Caki2 (cell line): ENCODE data around the gene BLNK. TPM values are rescaled to one million over a fixed set of nuclear protein-coding genes. Genes with fewer than 3 reads are reported as not detected.

Source experiments
- DNase-seq: peaks from one replicate; pipeline ENCODE4 v3.0.0-alpha.2; 2015; ENCODE audit warnings: low read depth
- in situ Hi-C: cut with HindIII; loops from 2 replicates; pipeline ENCODE4 v1.10.0; 2016; ENCODE audit warnings: low sequenced_read_pairs, low pct_unique_long_range_greater_than_20kb, mixed read lengths
- total RNA-seq: library from RNA; depleted of rRNA; stranded (reverse); fragments of >200 nt; shearing (Covaris generic); gene quantifications from 2 replicates; pipeline ENCODE4 v1.2.3, GENCODE V29; 2014; ENCODE audit warnings: low replicate concordance

BLNK gene
- total RNA-seq, 1 experiment from 2014 or later, result not detected

- in situ Hi-C loops, result no loop called here
- DNase-seq, result no peak
Observed at GRCh38 chr10:96238646-96239623, 32.4 kb downstream of the BLNK start.

DNA sequence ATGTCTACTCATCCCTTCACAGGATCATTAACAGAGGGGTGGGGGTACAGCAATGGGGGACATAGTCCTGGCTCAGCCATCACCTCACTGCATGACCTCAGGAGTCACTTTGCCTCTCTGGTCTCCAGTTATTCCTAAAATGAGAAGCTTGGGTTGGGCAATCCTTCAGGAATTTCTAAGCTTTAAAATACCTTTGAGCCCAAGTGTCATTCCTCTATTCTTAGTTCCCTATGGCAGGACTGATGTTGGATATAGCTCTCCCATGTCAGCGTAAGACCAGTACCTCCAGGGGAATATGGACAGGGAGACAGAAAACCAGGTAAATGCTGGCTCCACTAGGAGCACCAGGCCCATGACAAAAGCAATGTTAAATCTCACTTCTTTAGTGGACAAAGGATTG lies 34.5 kb downstream of the BLNK start:
- in situ Hi-C loops, result no loop called here

GRCh38 chr10:96236090-96236478 lies 35.3 kb downstream of the BLNK start:
- DNase-seq, result no peak
- in situ Hi-C loops, result no loop called here

More for the DNA sequence above, 34.5 kb downstream of the BLNK start:
- DNase-seq, result no peak

- no peak for DNase-seq
- in situ Hi-C loops, result no loop called here
Observed at GRCh38 chr10:96235326-96236089, 35.9 kb downstream of the BLNK start.

- no peak for DNase-seq
- in situ Hi-C loops, result no loop called here
Observed at GRCh38 chr10:96233959-96234358, 37.4 kb downstream of the BLNK start.

- in situ Hi-C loops, result no loop called here
- DNase-seq, result no peak
Observed at GRCh38 chr10:96230527-96230926, 40.8 kb downstream of the BLNK start.

GRCh38 chr10:96229568-96230030 lies 41.8 kb downstream of the BLNK start:
- peak; percentile 69 for DNase-seq
- in situ Hi-C loops, result no loop called here

GRCh38 chr10:96228408-96228994 lies 42.9 kb downstream of the BLNK start:
- no peak for DNase-seq
- in situ Hi-C loops, result no loop called here

DNA sequence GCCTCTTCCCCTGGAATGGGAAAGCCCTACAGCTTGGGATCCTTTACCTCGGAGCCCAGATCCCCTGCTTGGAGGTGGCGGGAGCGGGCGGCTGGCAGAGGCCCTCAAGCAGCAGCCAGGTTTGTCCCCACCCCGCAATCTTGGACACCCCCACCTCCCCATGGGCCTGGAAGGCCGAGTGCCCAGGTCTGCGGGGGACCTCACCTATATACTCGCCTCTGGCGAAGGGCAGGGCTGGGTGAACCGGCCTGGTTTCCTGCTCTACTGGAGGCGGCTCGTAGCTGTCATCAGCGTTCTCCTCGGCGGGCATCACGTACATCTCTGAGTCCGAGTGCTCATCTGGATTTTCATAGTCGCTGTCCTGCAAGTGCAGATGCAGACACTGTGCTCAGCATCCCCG lies 44.2 kb downstream of the BLNK start:
- in situ Hi-C loops, result no loop called here
- no peak for DNase-seq

- in situ Hi-C loops, result no loop called here
Observed at GRCh38 chr10:96225119-96225518, 46.2 kb downstream of the BLNK start.

GRCh38 chr10:96222908-96223307 lies 48.5 kb downstream of the BLNK start:
- in situ Hi-C loops, result no loop called here
- no peak for DNase-seq

More at GRCh38 chr10:96225119-96225518, 46.2 kb downstream of the BLNK start:
- DNase-seq, result no peak

GRCh38 chr10:96222441-96222840 lies 48.9 kb downstream of the BLNK start:
- in situ Hi-C loops, result no loop called here

DNA sequence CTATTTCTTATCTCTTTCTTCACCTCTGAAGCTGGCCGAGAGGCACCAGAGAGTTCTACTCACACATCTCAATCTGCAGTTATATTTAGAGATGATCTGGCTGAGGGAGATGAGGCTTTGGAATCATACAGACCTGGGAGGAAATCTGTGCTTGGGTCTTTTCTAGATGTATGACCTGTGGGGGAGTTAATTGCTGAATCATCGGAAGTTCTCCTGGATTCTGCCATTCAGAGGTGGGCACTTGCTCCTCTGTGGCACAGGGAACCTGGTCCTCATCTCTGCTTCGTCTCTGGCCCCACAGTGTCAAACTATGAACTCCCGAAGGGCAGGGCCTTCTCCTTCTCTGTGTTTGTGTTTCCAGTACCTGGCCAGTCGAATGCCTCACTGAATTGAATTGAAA lies 52.5 kb downstream of the BLNK start:
- in situ Hi-C loops, result no loop called here

More at GRCh38 chr10:96222441-96222840, 48.9 kb downstream of the BLNK start:
- no peak for DNase-seq

DNA sequence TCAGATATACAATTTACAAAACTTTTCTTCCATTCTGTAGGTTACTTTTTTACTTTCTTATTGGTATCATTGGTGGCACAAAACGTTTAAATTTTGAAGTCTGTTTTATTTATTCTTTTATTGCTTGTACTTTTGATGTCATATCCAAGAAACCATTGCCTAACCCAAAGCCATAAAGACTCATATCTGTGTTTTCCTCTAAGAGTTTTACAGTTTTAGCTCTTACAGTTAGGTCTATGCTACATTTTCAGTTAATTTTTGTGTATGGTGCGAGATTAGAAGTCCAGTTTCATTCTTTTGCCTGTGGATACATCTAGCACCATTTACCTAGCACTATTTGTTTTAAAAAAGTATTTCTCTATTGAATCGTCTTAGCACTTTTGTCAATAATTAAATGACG lies 53.7 kb downstream of the BLNK start:
- no peak for DNase-seq
- in situ Hi-C loops, result no loop called here

More for the DNA sequence above, 52.5 kb downstream of the BLNK start:
- DNase-seq, result no peak

- no peak for DNase-seq
- in situ Hi-C loops, result no loop called here
Observed at GRCh38 chr10:96216775-96217174, 54.6 kb downstream of the BLNK start.

- DNase-seq, result peak; percentile 22
- in situ Hi-C loops, result no loop called here
Observed at GRCh38 chr10:96212911-96213310, 58.5 kb downstream of the BLNK start.

DNA sequence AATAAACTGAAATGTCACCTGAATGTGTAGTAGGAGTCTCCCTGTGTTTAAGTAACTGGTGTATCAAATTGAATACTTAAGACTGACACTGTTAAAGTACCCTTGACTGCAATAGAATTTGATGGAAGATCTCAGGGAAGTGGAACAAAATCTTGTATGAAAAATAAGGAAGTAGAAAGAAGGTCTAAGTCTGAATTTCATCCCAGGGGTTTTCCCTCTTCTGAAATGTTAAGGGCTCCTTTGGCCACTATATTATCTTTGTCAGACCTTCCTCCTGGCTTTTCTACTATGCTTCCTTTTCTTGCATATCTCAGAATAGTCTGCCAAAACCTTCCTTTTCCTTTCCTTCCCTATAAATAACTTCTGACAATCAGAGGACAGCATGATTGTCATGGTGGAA lies 59.6 kb downstream of the BLNK start:
- in situ Hi-C loops, result no loop called here
- no peak for DNase-seq

- in situ Hi-C loops, result no loop called here
- DNase-seq, result no peak
Observed at GRCh38 chr10:96208946-96209345, 62.4 kb downstream of the BLNK start.

DNA sequence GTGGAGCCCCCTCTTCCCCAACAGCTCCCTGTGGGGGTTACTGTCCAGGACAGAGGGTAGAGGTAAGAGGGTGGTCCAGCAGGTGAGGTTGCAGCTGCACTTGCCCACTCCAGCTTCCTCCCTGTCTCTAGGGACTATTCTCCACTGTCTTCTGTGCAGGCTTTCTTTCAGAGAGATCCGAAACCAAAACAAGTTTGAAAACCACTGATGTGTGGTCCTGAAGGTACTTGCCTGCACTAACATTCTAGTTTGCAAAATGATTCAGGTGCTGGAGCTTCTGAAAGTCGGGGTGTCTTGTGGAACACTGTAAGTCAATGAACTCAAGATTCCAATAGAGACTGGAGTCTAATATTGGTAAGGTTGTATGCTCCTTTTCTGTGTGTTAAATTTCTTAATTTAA lies 63.1 kb downstream of the BLNK start:
- in situ Hi-C loops, result no loop called here

More for the DNA sequence above, 63.1 kb downstream of the BLNK start:
- DNase-seq, result no peak
